COLO829 (cell line): ENCODE data around the gene KPNA3.

Experiments
- DNase-seq: peaks from one replicate; pipeline ENCODE4 v3.0.0; 2012; ENCODE audit warnings: low spot score

KPNA3 gene

GRCh38 chr13:49678191-49678914 lies 114.1 kb downstream of the KPNA3 start:
- DNase-seq = no peak

- no peak for DNase-seq
Measured at GRCh38 chr13:49676581-49677298, 115.7 kb downstream of the KPNA3 start.

DNA sequence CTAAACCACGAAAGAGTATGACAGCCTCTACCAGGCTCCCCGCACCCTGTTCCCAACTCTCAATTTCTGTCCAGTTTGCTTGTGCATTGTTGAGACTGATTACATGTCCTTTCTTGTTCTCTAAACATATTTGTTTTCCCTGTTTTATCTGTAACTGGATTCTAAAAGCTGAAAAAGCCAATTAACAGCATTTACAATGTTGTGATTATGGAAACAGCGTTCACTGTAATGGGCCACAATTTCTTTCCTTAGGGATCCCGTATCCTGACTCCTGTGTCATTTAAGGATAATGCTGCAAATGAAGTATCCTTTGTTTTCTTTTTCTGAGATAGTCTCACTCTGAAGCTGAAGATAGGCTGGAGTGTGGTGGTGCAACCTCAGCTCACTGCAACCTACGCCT lies 121.7 kb downstream of the KPNA3 start:
- no peak for DNase-seq

DNA sequence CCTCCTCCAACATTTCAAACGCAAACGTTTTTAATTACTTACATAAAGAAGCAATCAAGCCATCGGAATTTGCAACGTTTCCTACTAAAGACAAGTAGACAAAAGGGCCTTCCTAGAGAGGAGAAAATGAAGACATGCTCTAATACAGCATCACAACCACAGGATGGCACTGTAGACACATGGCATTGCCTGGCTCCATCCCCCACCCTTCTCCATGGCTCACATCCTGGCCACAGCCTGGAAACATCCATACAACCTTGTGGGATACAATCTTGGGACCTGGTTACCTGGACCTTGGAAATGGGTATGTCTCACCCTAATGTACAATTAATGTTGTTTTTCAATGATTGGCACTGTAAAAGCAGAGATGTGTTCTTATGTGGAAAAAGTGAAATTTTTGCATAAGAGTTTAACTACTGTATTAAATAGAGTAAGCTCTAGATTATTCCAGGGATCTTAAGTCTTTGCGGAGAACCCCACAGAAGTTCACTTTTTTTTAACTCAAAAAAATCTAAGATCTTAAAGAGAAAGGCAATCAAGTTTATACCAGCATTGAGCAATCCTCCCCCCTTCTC lies 122.7 kb downstream of the KPNA3 start:
- DNase-seq = peak; percentile 78

DNA sequence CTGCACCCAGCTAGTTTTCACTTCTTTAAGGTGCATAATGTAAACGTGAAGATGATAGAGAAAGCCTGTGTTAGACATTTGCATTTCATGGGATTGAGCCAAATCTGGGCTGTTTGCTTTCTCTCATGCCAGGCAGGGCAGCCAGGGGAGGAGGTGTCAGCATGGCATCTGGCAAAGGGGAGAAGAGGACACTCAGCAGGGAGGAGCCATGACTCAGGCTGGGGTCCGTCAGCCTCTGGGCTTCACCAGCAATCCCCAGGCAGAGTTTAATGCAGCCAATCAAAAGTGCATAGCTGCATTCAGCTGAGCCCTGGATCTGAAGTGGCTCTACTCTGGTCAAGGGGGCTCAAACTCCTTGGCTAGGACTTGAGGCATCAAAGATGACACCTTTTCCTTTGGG lies 124.7 kb downstream of the KPNA3 start:
- DNase-seq = no peak

- DNase-seq = no peak
Measured at GRCh38 chr13:49664606-49665005, 127.9 kb downstream of the KPNA3 start.

GRCh38 chr13:49657241-49657641 lies 135.2 kb downstream of the KPNA3 start:
- DNase-seq = no peak

DNA sequence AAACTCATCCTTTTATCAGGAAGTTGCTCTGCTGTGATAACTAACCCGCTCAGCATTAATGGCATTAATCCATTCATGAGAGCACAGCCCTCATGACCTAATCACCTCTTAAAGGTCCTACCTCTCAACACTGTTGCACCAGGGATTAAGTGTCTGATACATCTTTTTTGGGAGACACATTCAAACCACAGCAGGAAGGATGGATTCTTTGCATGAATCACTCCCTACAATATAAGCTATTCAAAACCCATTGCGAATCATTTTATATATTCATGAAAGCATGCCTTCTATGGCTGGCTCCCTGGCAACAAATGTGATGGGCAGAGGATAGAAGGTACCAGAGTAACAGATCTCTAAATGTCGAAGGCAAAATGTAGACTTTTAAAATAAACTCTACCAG lies 136.6 kb downstream of the KPNA3 start:
- DNase-seq = peak; percentile 55

DNA sequence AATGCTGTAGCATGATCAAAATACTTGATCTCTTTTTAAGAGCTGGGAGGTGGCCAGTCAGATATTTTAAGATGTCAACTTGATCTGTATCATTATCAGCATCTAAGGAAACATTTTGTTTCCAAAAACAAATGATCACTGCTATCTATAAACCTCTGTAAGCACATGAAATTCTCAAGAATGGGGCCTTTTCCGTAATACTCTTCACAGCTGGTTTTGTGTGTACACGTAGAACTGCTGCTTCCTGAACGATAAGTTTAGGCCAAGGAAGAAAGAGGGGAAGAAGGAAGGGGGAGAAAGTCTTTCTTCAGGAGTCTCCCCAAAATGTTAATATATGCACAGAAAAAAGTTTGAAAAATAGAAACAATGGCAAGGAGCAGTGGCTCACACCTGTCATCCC lies 138.5 kb downstream of the KPNA3 start:
- DNase-seq = no peak

DNA sequence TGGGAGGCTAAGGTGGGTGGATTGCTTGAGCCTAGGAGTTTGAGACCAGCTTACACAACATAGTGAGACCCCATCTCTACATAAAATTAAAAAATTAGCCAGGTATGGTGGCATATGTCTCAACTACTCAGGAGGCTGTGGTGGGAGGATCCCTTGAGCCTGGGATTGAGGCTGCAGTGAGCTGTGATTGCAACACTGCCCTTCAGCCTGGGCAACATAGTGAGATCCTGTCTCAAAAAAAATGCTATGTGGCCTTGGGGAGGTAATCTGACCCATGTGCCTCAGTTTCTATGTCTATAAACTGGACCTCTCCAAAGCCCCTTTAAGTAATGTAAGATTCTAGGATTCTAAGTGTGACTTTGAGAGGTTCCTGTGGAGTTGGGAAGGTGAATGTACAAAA lies 139.0 kb downstream of the KPNA3 start:
- DNase-seq = no peak

DNA sequence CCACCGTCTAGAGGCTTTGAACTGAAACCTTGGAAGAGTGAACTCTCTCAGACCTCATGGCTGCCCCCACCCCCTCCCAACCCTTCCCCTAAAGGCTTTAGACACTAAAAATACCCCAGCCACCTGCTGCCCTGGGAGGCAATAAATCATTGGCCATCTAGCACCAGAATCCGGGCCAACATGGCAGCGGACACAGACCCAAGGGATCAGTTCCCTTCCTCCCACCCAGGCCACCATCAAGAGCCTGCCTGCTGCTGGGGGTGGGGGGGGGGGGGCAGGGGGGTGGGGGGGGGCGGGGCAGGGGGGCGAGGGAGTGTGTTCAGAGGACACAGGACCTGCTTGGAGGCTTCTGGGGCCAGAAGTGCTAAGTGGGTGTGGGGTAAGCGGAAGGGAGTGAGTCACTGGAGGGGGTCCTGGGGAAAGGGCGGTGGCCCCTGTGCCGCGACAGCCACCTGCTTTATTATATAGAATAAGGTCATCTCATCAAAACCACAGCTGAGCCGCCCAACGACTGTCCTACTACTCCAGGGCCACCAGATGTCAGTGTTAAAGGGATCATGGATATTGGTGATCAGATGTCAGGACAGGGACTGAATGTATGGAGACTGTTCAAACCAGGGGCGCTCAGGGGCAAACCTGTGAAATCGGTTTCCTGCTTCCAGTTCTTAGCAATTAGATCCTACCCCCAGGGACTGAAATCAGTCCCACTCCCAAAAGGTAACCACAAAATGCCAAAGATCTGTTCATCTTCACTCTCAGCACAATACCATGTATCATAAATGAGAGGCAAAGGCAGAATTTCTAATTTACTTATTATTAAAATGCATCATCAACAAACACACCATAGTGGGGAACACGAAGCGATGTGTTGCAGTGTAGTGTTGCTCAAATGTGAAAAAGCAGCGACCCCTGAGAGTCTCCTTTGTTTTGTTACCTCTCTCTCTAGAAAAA lies 139.9 kb downstream of the KPNA3 start:
- peak; percentile 40 for DNase-seq

- DNase-seq = no peak
Measured at GRCh38 chr13:49651570-49652354, 140.7 kb downstream of the KPNA3 start.

DNA sequence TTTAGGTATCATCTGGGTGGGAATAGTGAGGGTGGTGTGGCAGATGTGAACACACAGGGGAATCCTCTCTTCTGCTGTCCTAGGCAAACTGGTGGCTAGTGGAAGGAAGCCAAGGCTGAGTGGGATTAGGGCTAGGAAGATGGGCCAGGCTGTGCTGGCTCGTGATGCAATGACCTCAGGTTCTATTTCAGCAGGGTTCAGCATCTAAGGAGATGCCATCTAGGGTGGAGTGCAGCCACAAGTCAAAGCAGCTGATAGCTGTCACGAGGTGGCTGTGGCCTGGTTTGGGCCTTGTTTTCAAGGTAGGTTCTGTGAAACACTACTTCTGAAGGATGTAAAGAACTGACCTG lies 142.5 kb downstream of the KPNA3 start:
- DNase-seq = no peak
